ENCODE data around the gene FPR2. TPM values are rescaled to one million over a fixed set of nuclear protein-coding genes. Genes with fewer than 3 reads are reported as not detected.

Gene FPR2
- total RNA-seq, 1 experiment from 2014 or later: not detected

DNA sequence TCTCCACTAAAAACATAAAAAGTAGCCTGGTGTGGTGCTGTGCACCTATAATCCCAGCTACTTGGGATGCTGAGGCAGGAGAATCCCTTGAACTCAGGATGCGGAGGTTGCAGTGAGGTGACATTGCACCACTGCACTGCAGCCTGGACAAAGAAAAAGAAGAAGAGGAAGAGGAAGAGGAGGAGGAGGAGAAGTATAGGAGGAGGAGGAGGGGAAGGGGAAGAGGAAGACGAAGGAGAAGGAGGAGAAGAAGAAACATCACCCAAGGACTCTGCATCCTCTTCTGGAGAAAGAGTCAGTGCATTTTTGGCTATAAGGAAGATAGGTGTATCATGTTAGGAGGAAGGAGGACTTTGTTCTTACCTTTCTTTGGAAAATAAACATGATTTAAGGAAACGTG, 21.0 kb downstream of the FPR2 start:
- Histone ChIP-seq H3K36me3 (ENCODE audit: low read depth) (no peaks in the 10 kb centered on the region), H3F3A (ENCODE audit: insufficient read depth, low read depth) (no peaks in the 10 kb centered on the region), H4K20me1 (ENCODE audit: insufficient read depth) (no peaks in the 10 kb centered on the region; the same call in 1 of the 2 replicates), H2AFZ (no peak overlapping the region), H3K79me2 (ENCODE audit: low read depth) (no peaks in the 10 kb centered on the region), H3K4me1 (replicated peaks; ENCODE audit: insufficient read depth) (no peaks in the 10 kb centered on the region), H3K9me2 (ENCODE audit: insufficient read depth) (no peaks in the 10 kb centered on the region), H3K9me3 (ENCODE audit: insufficient read depth, low read depth) (no peaks in the 10 kb centered on the region), H3K27ac (no peak overlapping the region), H3K27me3 (ENCODE audit: insufficient read depth, low read depth) (peaks cover 22% of the 10 kb centered on the region), H3K4me2 (no peak overlapping the region), H3K4me3 (no peak overlapping the region)
- no TSS peak for BruUV-seq (replicated peaks)
- intact Hi-C loops (cut with micrococcal nuclease; ENCODE audit: unreplicated experiment): no loop called here
- no peak for DNase-seq
- ChIA-PET POLR2A (ENCODE audit: unreplicated experiment) (no interaction called here), CTCF (no interaction called here)
- TF ChIP-seq, protein P1, sequence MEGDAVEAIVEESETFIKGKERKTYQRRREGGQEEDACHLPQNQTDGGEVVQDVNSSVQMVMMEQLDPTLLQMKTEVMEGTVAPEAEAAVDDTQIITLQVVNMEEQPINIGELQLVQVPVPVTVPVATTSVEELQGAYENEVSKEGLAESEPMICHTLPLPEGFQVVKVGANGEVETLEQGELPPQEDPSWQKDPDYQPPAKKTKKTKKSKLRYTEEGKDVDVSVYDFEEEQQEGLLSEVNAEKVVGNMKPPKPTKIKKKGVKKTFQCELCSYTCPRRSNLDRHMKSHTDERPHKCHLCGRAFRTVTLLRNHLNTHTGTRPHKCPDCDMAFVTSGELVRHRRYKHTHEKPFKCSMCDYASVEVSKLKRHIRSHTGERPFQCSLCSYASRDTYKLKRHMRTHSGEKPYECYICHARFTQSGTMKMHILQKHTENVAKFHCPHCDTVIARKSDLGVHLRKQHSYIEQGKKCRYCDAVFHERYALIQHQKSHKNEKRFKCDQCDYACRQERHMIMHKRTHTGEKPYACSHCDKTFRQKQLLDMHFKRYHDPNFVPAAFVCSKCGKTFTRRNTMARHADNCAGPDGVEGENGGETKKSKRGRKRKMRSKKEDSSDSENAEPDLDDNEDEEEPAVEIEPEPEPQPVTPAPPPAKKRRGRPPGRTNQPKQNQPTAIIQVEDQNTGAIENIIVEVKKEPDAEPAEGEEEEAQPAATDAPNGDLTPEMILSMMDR (conservative IDR thresholded peaks at IDR 0.05): no peak
- no peak for TF ChIP-seq EZH2 (IDR thresholded peaks at IDR 0.05; ENCODE audit: low read depth)

DNA sequence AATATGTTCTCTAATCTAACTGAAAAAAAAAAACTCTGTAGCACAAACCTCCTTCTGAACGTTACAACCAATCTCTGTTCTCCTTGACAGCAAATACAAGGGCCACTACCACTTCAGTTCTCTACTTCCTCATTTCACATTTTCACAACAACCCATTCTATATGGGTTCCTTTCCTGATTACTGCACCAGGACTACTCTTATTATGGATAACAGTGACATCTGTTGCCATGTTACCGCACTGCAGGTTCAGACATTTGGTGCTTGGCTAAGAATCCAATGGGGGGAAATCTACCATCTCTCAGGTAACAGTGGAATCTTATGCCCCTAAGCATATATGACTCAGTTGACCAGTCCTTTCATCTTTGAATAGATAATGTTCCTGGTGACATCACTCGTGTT, 22.4 kb downstream of the FPR2 start:
- Histone ChIP-seq H2AFZ (no peak overlapping the region), H3K36me3 (ENCODE audit: low read depth) (no peaks in the 10 kb centered on the region), H3F3A (ENCODE audit: insufficient read depth, low read depth) (no peaks in the 10 kb centered on the region), H3K4me2 (no peak overlapping the region), H3K79me2 (ENCODE audit: low read depth) (no peaks in the 10 kb centered on the region), H3K4me3 (no peak overlapping the region), H3K27ac (no peak overlapping the region), H4K20me1 (ENCODE audit: insufficient read depth) (no peaks in the 10 kb centered on the region; the same call in 1 of the 2 replicates), H3K9me3 (ENCODE audit: insufficient read depth, low read depth) (no peaks in the 10 kb centered on the region), H3K9me2 (ENCODE audit: insufficient read depth) (no peaks in the 10 kb centered on the region), H3K27me3 (ENCODE audit: insufficient read depth, low read depth) (peaks cover 22% of the 10 kb centered on the region), H3K4me1 (replicated peaks; ENCODE audit: insufficient read depth) (no peaks in the 10 kb centered on the region)
- CTCF ChIA-PET: no interaction called here
- TF ChIP-seq, protein P1 (conservative IDR thresholded peaks at IDR 0.05): peak; percentile 45
- no peak for TF ChIP-seq EZH2 (IDR thresholded peaks at IDR 0.05; ENCODE audit: low read depth)
- no peak for DNase-seq
- POLR2A ChIA-PET (ENCODE audit: unreplicated experiment): no interaction called here
- intact Hi-C loops (cut with micrococcal nuclease; ENCODE audit: unreplicated experiment): no loop called here
- no TSS peak for BruUV-seq (replicated peaks)

DNA sequence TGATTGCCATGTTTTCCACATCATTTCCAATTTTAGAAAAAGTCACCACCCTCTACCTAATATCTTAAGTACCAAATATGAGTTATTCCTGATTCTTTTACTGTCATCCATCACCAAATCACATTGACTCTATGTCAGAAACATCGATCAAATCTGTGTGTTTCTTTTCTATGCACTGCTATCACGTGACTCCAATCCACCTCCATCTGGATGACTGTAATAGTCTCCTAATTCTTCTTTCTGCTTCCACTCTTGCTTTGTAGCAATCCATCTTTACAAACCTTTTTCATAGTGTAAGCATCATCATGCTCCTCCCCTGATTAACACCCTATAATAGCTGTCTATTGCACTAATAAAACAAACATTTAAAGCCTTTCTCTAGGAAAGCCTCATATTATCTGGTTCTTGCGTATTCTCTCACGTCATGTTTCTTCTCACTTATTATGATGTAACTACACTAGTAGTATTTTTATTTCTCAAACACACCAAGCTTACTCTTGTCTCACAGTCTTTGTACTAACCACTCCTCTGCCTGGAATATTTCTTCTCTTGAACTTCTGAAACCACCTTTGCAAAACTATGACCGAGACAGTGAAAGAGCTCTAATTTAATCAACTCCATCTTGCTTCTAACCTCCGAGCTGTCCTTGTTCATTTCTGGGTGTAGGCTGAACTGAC, 23.3 kb downstream of the FPR2 start:
- no peaks in the 10 kb centered on the region for H3F3A ChIP-seq (ENCODE audit: insufficient read depth, low read depth)
- intact Hi-C loops (cut with micrococcal nuclease; ENCODE audit: unreplicated experiment): no loop called here
- no peaks in the 10 kb centered on the region; the same call in 1 of the 2 replicates for H4K20me1 ChIP-seq (ENCODE audit: insufficient read depth)
- no peak overlapping the region for H3K4me3 ChIP-seq
- no peaks in the 10 kb centered on the region for H3K79me2 ChIP-seq (ENCODE audit: low read depth)
- ChIA-PET POLR2A (ENCODE audit: unreplicated experiment) (no interaction called here), CTCF (interaction anchor here (0.8 kb wide), 1 partner anchor 363 kb away, joined by 3 read pairs; no protein-coding TSS in a partner anchor)
- no peak for TF ChIP-seq EZH2 (IDR thresholded peaks at IDR 0.05; ENCODE audit: low read depth)
- no peaks in the 10 kb centered on the region for H3K36me3 ChIP-seq (ENCODE audit: low read depth)
- no peak overlapping the region for H2AFZ ChIP-seq
- H3K9me2 ChIP-seq (ENCODE audit: insufficient read depth): no peaks in the 10 kb centered on the region
- H3K4me1 ChIP-seq (replicated peaks; ENCODE audit: insufficient read depth): no peaks in the 10 kb centered on the region
- no peaks in the 10 kb centered on the region for H3K9me3 ChIP-seq (ENCODE audit: insufficient read depth, low read depth)
- no peak overlapping the region for H3K4me2 ChIP-seq
- peaks cover 23% of the 10 kb centered on the region for H3K27me3 ChIP-seq (ENCODE audit: insufficient read depth, low read depth)
- no peak for DNase-seq
- no peak overlapping the region for H3K27ac ChIP-seq
- BruUV-seq (replicated peaks): no TSS peak

Data from PC-9 (cell line).